Liver (tissue), 9 donors: ENCODE measurements around the gene PARVB. TPM values are rescaled to one million over a fixed set of nuclear protein-coding genes. Genes with fewer than 3 reads are reported as not detected.

ENCODE experiments used
- DNase-seq: peaks from one replicate; pipeline ENCODE4 v3.0.0-alpha.2; 2017; ENCODE audit warnings: low spot score
- H3K27ac ChIP-seq, 2 donors: one replicate each; pipeline ENCODE4 v1.7.0; 2013; ENCODE audit warnings: inconsistent platforms in 2 of 2, low read length in 2 of 2, control low read depth in 1 of 2, low read depth in 1 of 2, mild to moderate bottlenecking in 1 of 2
- H3K27me3 ChIP-seq, 4 donors: one replicate each; pipeline versions ENCODE4 v1.6.1 to v1.7.0; 2013; ENCODE audit warnings: low read length in 3 of 4, inconsistent platforms in 1 of 4, mild to moderate bottlenecking in 1 of 4, moderate library complexity in 1 of 4; ENCODE audit not compliant: control insufficient read depth in 4 of 4, insufficient read depth in 4 of 4
- H3K36me3 ChIP-seq, 4 donors: one replicate each; pipeline versions ENCODE4 v1.6.1 to v1.7.0; 2013; ENCODE audit warnings: low read length in 3 of 4, mild to moderate bottlenecking in 3 of 4, low read depth in 1 of 4, moderate library complexity in 1 of 4; ENCODE audit not compliant: control insufficient read depth in 4 of 4, insufficient read depth in 3 of 4
- H3K4me1 ChIP-seq, 4 donors: one replicate each; pipeline versions ENCODE4 v1.6.1 to v1.7.0; 2013; ENCODE audit warnings: low read length in 3 of 4, mild to moderate bottlenecking in 3 of 4, moderate library complexity in 1 of 4; ENCODE audit not compliant: control insufficient read depth in 4 of 4, insufficient read depth in 4 of 4
- H3K4me3 ChIP-seq, 3 donors: one replicate each; pipeline versions ENCODE4 v1.6.1 to v1.7.0; 2013; ENCODE audit warnings: low read length in 3 of 3, control low read depth in 1 of 3, low read depth in 1 of 3, mild to moderate bottlenecking in 1 of 3
- H3K9ac ChIP-seq, 2 donors: one replicate each; pipeline ENCODE4 v1.7.0; 2013; ENCODE audit warnings: low read length in 2 of 2, mild to moderate bottlenecking in 2 of 2, moderate library complexity in 2 of 2, control low read depth in 1 of 2, low read depth in 1 of 2
- H3K9me3 ChIP-seq, 4 donors: one replicate each; pipeline versions ENCODE4 v1.6.1 to v1.7.0; 2013; ENCODE audit warnings: low read length in 3 of 4; ENCODE audit not compliant: control insufficient read depth in 4 of 4
- ATF3 ChIP-seq: IDR thresholded peaks from 2 replicates; pipeline ENCODE4 v1.6.1; 2016; ENCODE audit warnings: antibody characterized with exemption
- CTCF ChIP-seq: fragments of 150-350 bp; IDR thresholded peaks from 2 replicates; pipeline ENCODE4 v1.5.1; 2017; ENCODE audit warnings: improper control_type of control experiment, low read depth, low read length; ENCODE audit not compliant: missing input control
- EGR1 ChIP-seq, 2 donors: IDR thresholded peaks; 2 replicates each; pipeline ENCODE4 v1.6.1; 2016 to 2018; ENCODE audit warnings: antibody characterized with exemption in 2 of 2, low read depth in 2 of 2
- FOXA1 ChIP-seq: IDR thresholded peaks from 2 replicates; pipeline ENCODE4 v1.6.1; 2016; ENCODE audit warnings: antibody characterized with exemption
- FOXA2 ChIP-seq: IDR thresholded peaks from 2 replicates; pipeline ENCODE4 v1.6.1; 2016; ENCODE audit warnings: antibody characterized with exemption
- GABPA ChIP-seq, 2 donors: IDR thresholded peaks in 1 of 2; conservative IDR thresholded peaks in 1 of 2; 2 replicates each; pipeline ENCODE4 v1.6.1; 2016; ENCODE audit warnings: antibody characterized with exemption in 2 of 2, mild to moderate bottlenecking in 1 of 2, moderate library complexity in 1 of 2
- HNF4A ChIP-seq, 2 donors: conservative IDR thresholded peaks; 2 replicates each; pipeline ENCODE4 v1.6.1; 2016; ENCODE audit warnings: antibody characterized with exemption in 2 of 2, mild to moderate bottlenecking in 2 of 2
- HNF4G ChIP-seq: IDR thresholded peaks from 2 replicates; pipeline ENCODE4 v1.6.1; 2016; ENCODE audit warnings: antibody characterized with exemption
- JUND ChIP-seq, 2 donors: IDR thresholded peaks; 2 replicates each; pipeline ENCODE4 v1.6.1; 2016; ENCODE audit warnings: antibody characterized with exemption in 2 of 2
- MAX ChIP-seq: IDR thresholded peaks from 2 replicates; pipeline ENCODE4 v1.6.1; 2016; ENCODE audit warnings: antibody characterized with exemption
- NR2F2 ChIP-seq: IDR thresholded peaks from 2 replicates; pipeline ENCODE4 v1.6.1; 2016; ENCODE audit warnings: antibody characterized with exemption
- RAD21 ChIP-seq, 2 donors: IDR thresholded peaks; 2 replicates each; pipeline ENCODE4 v1.6.1; 2016; ENCODE audit warnings: antibody characterized with exemption in 2 of 2, mild to moderate bottlenecking in 2 of 2
- RXRA ChIP-seq, 2 donors: IDR thresholded peaks; 2 replicates each; pipeline ENCODE4 v1.6.1; 2017 to 2018; ENCODE audit warnings: antibody characterized with exemption in 2 of 2, mild to moderate bottlenecking in 1 of 2
- SP1 ChIP-seq: IDR thresholded peaks from 2 replicates; pipeline ENCODE4 v1.6.1; 2018; ENCODE audit warnings: antibody characterized with exemption, mild to moderate bottlenecking
- TAF1 ChIP-seq: conservative IDR thresholded peaks from 2 replicates; pipeline ENCODE4 v1.6.1; 2016; ENCODE audit warnings: antibody characterized with exemption, mild to moderate bottlenecking
- ZBTB33 ChIP-seq: IDR thresholded peaks from 2 replicates; pipeline ENCODE4 v1.6.1; 2016; ENCODE audit warnings: antibody characterized with exemption
- WGBS: extraction: QIAGEN DNeasy Blood & Tissue Kit; methylation state at CpG from one replicate; pipeline ENCODE4 v1.1.7; 2013; 5-methylcytosine and 5-hydroxymethylcytosine counted together
- polyA plus RNA-seq, 2 donors: library from polyadenylated mRNA; stranded (reverse) in 1 of 2; unstranded in 1 of 2; fragments of 200-250 nt in 1 of 2; fragments of >200 nt in 1 of 2; fragmentation: Nextera tagmentation in 1 of 2; extraction: Ambion mirVana in 1 of 2; gene quantifications; one replicate each; pipeline versions ENCODE4 v1.2.1 to v1.2.3, GENCODE V29; 2013 to 2015
- total RNA-seq, 2 donors: library from RNA; depleted of rRNA; stranded (reverse); fragments of >200 nt; gene quantifications; one replicate each; pipeline ENCODE4 v1.2.3, GENCODE V29; 2014
- donor health status: healthy.
- donor health status: healthy.
- donor health status: healthy.
- donor health status: healthy.
- donor health status: healthy.

Gene PARVB
- total and polyA plus RNA-seq, 4 donors: 3.2 to 55.5 (median 17.7) TPM

GRCh38 chr22:43994006-43994405 is 30.1 kb upstream of the PARVB start:
- H3K9ac ChIP-seq: no peak overlapping the region
- H3K9me3 ChIP-seq: no peaks in the 10 kb centered on the region
- WGBS: 78% methylated on average over 11 of the region's 11 CpGs
- H3K4me1 ChIP-seq: no peaks in the 10 kb centered on the region
- H3K27me3 ChIP-seq: no peaks in the 10 kb centered on the region
- no peak overlapping the region for H3K27ac ChIP-seq
- DNase-seq: no peak
- no peak overlapping the region for H3K4me3 ChIP-seq
- H3K36me3 ChIP-seq: peaks cover 14 to 58% (median 41%) of the 10 kb centered on the region in 4 donors
- TF ChIP-seq JUND (IDR thresholded peaks at IDR 0.05) (no peak), MAX (no peak), TAF1 (no peak), RAD21 (IDR thresholded peaks at IDR 0.05) (no peak), NR2F2 (no peak), CTCF (no peak), FOXA1 (no peak), ATF3 (no peak), GABPA (IDR thresholded peaks at IDR 0.05 in 1 of 2, conservative IDR thresholded peaks at IDR 0.05 in 1 of 2) (no peak), EGR1 (IDR thresholded peaks at IDR 0.05; ENCODE audit: low read depth in 2 of 2) (no peak), FOXA2 (no peak)

- Histone ChIP-seq H3K9ac (no peak overlapping the region), H3K36me3 (peaks cover 13 to 60% (median 41%) of the 10 kb centered on the region in 4 donors), H3K27me3 (no peaks in the 10 kb centered on the region), H3K27ac (no peak overlapping the region), H3K4me1 (no peaks in the 10 kb centered on the region), H3K9me3 (no peaks in the 10 kb centered on the region), H3K4me3 (no peak overlapping the region)
- DNase-seq: no peak
- TF ChIP-seq SP1: no peak
- no peak for TF ChIP-seq NR2F2
- TF ChIP-seq ATF3: no peak
- WGBS: 93% methylated on average over 9 of the region's 9 CpGs
Measured at GRCh38 chr22:43994416-43994815, 29.7 kb upstream of the PARVB start.

- H3K4me1 ChIP-seq: no peaks in the 10 kb centered on the region
- no peaks in the 10 kb centered on the region for H3K27me3 ChIP-seq
- H3K9ac ChIP-seq: no peak overlapping the region
- peaks cover 10 to 53% (median 35%) of the 10 kb centered on the region in 4 donors for H3K36me3 ChIP-seq
- TF ChIP-seq HNF4A (conservative IDR thresholded peaks at IDR 0.05) (no peak), RXRA (IDR thresholded peaks at IDR 0.05) (no peak), ZBTB33 (no peak), HNF4G (no peak), TAF1 (no peak), JUND (IDR thresholded peaks at IDR 0.05) (no peak), FOXA1 (no peak), CTCF (no peak), SP1 (no peak), NR2F2 (no peak)
- DNase-seq: no peak
- H3K27ac ChIP-seq: no peak overlapping the region
- WGBS: 96% methylated on average over 15 of the region's 15 CpGs
- no peaks in the 10 kb centered on the region for H3K9me3 ChIP-seq
- H3K4me3 ChIP-seq: no peak overlapping the region
Measured at GRCh38 chr22:43995057-43995685, 28.9 kb upstream of the PARVB start.
